GM04503 (cell line): Measurements from ENCODE around the gene FAHD2B.
"Not testable (repeated sequence)": the region's sequence is repeated elsewhere in the genome, so short reads cannot be mapped to it uniquely, and the experiment has no call there.

Experiments used
- DNase-seq: peaks from one replicate; pipeline ENCODE4 v3.0.0-alpha.2; 2012; ENCODE audit warnings: low read depth

FAHD2B gene

DNA sequence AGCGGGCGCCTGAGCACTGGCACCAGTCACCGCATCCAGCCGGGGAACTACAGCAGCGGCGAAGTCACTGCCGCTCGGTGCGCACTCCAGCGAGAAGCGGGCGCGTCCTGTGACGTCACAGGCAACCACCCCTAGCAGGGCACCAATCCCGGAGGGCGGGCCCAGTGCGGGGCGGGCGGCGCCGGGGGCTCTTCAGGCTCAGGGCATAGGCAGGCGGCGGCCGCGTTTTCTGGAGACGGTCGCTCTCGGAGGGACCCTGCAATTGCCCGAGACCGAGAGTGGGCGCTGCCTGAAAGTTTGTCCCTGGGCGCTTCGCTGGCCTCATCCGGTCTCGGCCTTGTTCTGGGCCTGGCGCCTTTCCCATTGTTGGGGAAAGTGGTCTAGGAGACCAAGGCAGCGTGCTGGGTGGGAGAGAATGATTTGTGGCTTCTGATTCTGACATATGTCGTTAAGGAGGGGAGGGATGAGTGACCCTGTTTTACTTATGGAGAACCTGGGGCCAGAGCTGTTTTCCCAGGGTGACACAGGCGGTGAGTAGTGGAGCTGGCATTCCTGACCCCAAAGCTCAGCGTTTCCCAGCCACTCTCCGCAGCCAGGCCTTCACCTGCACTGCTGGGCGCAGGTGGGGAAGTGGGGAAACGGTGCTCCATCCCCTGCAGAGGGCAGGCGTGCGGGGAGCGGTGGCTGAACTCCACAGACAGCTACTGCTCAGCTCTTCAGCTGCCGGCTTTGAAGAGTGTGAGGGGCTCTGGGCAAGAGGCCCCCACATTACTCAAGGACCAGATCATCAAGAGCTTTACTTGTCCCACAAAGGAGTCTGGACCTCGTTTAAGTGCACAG, at the start of gene FAHD2B:
Gene FAHD2B, minus strand, starts transcription at position 111 of the 840 bp plus-strand sequence. CDS start 3,176 bp downstream, outside the sequence.
- DNase-seq, result not testable (repeated sequence)

GRCh38 chr2:97144016-97144415, 49.3 kb upstream of the FAHD2B start:
- DNase-seq, result not testable (repeated sequence)

GRCh38 chr2:97129090-97129489, 34.4 kb upstream of the FAHD2B start:
- DNase-seq, result not testable (repeated sequence)

DNA sequence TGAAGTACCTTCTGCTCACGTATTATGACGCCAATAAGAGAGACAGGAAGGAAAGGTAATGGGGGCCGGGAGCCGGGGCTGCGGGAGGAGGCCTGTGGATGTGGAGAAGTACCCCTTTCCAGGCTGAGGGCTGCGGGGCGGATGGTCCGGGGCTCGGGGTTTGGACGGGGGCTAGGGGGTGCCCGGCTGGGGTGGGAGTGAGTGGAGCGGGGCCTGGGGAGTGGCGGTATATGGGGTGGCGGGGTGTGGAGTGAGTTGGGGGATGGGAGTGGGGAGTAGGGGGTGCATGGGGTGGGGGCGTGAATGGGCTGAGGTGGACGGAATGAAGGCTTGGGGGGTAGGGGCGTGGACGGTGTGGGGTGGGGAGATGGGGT, 19.2 kb upstream of the FAHD2B start:
- not testable (repeated sequence) for DNase-seq

DNA sequence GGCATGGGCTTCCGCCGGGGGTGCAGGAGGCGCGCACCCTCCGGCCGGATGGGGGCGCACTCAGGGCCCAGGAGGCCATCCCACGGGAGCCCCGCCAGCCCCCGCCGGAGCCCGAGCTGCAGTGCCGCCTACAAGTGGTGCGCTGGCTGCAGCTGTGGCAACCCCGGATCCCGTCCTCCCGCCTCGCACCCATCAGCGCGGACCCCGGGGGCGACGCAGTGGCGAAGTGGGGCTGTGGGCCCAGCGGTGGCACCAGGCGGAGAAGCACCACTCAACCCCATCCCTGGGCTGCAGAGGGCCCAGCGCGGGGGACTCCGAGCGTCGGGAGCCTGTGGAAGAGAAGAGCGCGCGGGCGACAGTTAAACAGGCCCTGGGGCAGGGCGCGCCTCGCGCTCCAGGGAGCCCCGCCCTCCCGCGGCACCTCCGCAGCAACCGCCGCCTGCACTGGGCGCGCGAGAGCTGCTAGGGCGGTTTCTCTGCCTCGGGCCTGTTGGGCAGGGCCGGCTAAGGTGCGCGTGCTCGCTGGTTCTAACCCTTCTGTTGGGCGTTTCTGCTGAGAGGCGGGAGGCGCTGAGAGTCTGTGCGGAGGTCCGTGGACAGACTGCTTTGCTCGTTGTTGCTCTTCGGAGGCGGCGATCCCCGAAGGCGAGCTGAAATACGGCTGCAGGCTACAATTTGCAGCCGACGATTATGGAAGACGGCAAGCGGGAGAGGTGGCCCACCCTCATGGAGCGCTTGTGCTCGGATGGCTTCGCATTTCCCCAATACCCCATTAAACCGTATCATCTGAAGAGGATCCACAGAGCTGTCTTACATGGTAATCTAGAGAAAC, 18.6 kb upstream of the FAHD2B start, which contains the start of gene ANKRD36:
Gene ANKRD36, plus strand, starts transcription at position 104 of the 832 bp plus-strand sequence. Its CDS starts 587 bp downstream, at position 691.
- not testable (repeated sequence) for DNase-seq

DNA sequence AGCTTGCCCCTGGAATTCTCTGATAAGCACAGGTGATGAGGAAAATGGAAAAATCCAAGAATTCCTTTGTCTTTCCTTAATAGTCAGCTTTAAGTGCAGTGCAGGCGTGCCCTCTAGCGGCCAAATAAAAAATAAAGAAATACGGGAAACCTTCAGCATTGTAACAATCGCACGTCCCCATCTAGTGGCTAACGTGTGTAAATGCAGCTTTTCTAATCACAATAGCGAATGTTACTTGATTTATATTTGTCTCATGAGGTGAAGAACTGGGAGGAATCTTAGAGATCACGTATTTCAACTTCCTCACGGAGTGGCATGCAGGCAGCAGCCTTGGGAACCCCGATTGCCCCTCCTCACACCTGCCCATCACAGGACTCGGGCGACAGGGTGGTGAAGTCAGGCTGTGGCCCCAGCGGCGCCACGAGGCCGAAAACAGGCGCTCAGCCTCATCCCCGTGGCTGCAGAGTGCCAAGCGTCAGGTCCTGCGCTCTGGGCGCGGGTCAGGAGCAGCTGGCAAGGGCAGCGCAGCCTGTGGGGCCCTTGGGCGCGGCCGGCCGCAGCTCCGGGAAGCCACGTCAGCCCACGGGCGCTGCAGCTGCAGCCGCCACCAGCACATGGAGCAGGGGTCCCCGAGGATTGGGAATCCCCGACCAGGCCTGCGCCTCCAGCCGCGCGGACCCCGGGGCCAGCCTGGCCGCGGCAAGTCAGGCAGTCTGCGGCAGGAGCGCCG, 17.8 kb upstream of the FAHD2B start:
- DNase-seq, result not testable (repeated sequence)

DNA sequence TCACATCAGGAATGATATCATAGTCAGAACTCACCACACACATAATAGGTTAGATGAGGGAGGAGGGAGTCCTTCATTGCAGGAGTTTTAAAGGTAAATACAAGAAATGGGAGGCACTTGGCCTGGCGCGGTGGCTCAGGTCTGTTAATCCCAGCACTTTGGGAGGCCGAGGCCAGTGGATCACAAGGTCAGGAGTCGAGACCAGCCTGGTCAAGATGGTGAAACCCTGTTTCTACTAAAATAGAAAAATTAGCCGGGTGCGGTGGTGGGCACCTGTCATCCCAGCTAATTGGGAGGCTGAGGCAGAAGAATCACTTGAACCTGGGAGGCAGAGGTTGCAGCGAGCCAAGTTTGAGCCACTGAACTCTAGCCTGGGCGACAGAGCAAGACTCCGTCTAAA, 16.6 kb upstream of the FAHD2B start:
- DNase-seq, result not testable (repeated sequence)

GRCh38 chr2:97106878-97107277, 12.2 kb upstream of the FAHD2B start:
- not testable (repeated sequence) for DNase-seq

- DNase-seq, result not testable (repeated sequence)
These were observed 4.2 kb upstream of the FAHD2B start for GRCh38 chr2:97098786-97099372.

- DNase-seq, result no peak
These were observed 979 bp upstream of the FAHD2B start for GRCh38 chr2:97095661-97096060.

- DNase-seq, result not testable (repeated sequence)
These were observed 505 bp downstream of the FAHD2B start for GRCh38 chr2:97093983-97094771.

- DNase-seq, result not testable (repeated sequence)
These were observed 1.7 kb downstream of the FAHD2B start for GRCh38 chr2:97092946-97093345.

DNA sequence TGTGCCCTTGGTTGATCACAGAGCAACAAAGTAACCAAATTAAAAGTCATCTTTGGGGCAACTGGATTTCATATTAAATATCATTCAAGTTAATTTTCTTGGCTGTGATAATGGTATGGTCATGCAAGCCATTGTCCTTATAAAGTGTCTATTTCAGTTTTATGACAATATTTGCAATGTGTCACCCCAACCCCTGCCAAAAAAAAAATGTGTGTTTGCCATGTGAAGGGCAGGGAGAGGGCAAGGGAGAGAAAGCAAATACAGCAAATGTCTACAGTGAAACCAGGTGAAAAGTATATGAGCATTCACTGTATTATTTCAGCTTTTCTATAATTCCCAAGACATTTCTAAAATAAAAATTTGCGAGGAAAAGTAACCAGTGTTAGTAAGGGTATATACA, 6.0 kb downstream of the FAHD2B start:
- DNase-seq, result not testable (repeated sequence)

DNA sequence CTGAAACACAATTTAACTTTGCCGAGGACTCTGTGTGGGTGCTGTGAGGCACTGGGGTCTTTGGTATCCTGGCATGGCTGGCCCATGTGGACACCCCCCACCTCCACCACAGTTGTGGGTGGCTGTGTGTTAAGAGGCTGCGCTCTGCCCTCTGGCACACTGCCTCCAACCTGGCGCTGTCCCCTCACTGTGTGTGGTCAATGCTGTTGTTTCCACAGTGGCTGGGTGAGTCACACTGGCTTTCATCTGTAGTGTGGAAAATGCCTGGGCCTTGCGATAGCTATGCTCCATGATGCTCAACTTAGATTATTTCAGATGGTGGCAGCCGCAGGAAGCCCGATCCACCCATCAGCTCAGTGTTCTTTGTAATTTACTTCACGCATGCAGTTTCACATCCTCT, 9.6 kb downstream of the FAHD2B start:
- DNase-seq, result not testable (repeated sequence)

DNA sequence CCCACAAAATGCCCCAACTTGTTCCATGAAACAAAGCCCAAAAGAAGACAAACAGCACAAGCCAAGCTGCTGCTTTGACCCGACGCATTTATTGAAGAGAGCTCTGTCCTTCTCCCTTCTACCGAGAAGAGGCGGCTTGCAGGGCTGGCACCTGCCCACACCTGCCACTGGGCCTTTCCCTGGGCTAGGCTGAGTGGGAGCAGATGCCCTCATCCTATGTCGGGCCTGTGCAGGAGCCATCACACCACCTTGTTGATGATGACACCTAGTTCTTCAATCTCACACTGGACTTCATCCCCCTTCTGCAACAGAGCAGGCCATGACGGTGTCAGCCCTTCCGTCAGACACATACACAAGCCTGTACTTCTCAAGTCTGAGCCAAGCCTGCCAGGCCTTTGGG, 11.2 kb downstream of the FAHD2B start:
- DNase-seq, result not testable (repeated sequence)

- not testable (repeated sequence) for DNase-seq
These were observed 12.5 kb downstream of the FAHD2B start for GRCh38 chr2:97082206-97082605.

- DNase-seq, result not testable (repeated sequence)
These were observed 13.8 kb downstream of the FAHD2B start for GRCh38 chr2:97080855-97081254.

DNA sequence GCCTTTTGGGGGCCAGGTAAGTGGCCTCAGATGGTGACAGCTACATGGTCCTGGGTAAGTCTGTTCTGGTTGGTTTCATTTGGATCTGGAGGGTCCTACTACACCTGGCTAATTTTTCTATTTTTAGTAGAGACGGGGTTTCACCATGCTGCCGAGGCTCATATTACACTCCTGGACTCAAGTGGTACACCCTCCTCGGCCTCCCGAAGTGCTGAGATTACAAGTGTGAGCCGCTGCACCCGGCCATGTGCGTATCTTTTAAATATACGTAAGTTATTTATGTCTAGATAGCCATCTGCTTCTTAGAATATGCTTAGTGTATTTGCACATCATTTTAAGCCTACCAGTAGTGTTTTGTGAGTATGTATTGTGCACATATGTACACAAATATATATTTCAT, 17.5 kb downstream of the FAHD2B start:
- not testable (repeated sequence) for DNase-seq

GRCh38 chr2:97070915-97071314, 23.8 kb downstream of the FAHD2B start:
- not testable (repeated sequence) for DNase-seq

DNA sequence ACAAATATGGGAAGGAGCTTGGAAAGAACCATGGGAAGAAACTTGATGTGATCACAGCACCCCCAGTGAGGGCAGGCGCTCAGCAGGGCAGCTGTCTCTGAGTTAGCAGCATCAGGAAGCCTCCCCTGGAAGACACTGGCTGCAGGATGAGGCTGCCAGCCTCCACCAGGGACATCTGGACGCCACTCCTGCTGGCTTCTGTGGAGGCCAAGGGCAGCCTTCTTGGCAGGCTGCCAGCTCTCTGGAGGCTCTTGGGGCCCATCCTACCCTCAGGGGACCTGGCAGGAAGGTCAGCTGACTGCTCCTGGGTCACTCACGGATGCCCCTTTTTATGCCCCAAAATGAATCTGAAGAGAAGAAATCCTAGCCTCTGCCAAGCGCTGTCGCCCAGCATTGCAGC, 26.0 kb downstream of the FAHD2B start:
- DNase-seq, result not testable (repeated sequence)

GRCh38 chr2:97068074-97068473, 26.6 kb downstream of the FAHD2B start:
- no peak for DNase-seq
